GM12892 (cell line): ENCODE results near the gene KCNJ5.

Experiments used
- POLR2A ChIP-seq: IDR thresholded peaks from 2 replicates; pipeline ENCODE4 v1.6.1; 2011; ENCODE audit warnings: low read depth, low read length, control low read depth
- POLR2AphosphoS5 ChIP-seq: IDR thresholded peaks from 2 replicates; pipeline ENCODE4 v1.6.1; 2011; ENCODE audit warnings: low read depth, low read length, control low read depth

- no peak for TF ChIP-seq POLR2A
- TF ChIP-seq POLR2AphosphoS5: no peak
Measured at GRCh38 chr11:128962896-128963295, 71.7 kb downstream of the KCNJ5 start.
